SK-N-SH treated with all-trans-retinoic acid at 6 μM for 48 hours (cell line): Measurements from ENCODE around the gene ZNF329.

ENCODE experiments used
- ATAC-seq: fragments of 200-7000 bp; cut with Tn5 transposase; 3 replicates; pipeline ENCODE4 v1.9.1; 2020; ENCODE audit warnings: mild to moderate bottlenecking, moderate library complexity
- CSDC2 ChIP-seq: fragments of 250-450 bp; sonication (Bioruptor Pico); IDR thresholded peaks from 2 replicates; pipeline ENCODE4 v1.5.0; 2020; ENCODE audit warnings: mild to moderate bottlenecking, moderate library complexity
- ESRRG ChIP-seq: fragments of 250-450 bp; sonication (Bioruptor Pico); IDR thresholded peaks from 2 replicates; pipeline ENCODE4 v1.6.1; 2021; ENCODE audit warnings: mild to moderate bottlenecking
- GLIS3 ChIP-seq: fragments of 250-450 bp; sonication (Bioruptor Pico); IDR thresholded peaks from 2 replicates; pipeline ENCODE4 v1.5.0; 2020; ENCODE audit warnings: mild to moderate bottlenecking, moderate library complexity
- ISL1 ChIP-seq: fragments of 250-450 bp; sonication (Bioruptor Pico); IDR thresholded peaks from 2 replicates; pipeline ENCODE4 v2.1.2; 2022; ENCODE audit warnings: mild to moderate bottlenecking, moderate library complexity
- PATZ1 ChIP-seq: fragments of 250-450 bp; sonication (Bioruptor Pico); IDR thresholded peaks from 2 replicates; pipeline ENCODE4 v1.8.0; 2020; ENCODE audit warnings: mild to moderate bottlenecking, moderate library complexity, borderline replicate concordance
- POU6F1 ChIP-seq: fragments of 250-450 bp; sonication (Bioruptor Pico); IDR thresholded peaks from 2 replicates; pipeline ENCODE4 v1.8.0; 2021; ENCODE audit warnings: low read depth, mild to moderate bottlenecking, moderate library complexity, borderline replicate concordance
- PPARA ChIP-seq: fragments of 250-450 bp; sonication (Bioruptor Pico); IDR thresholded peaks from 2 replicates; pipeline ENCODE4 v1.5.0; 2020; ENCODE audit warnings: mild to moderate bottlenecking, borderline replicate concordance
- RARB ChIP-seq: fragments of 250-450 bp; sonication (Bioruptor Pico); IDR thresholded peaks from 2 replicates; pipeline ENCODE4 v1.8.0; 2021; ENCODE audit warnings: mild to moderate bottlenecking, moderate library complexity
- SNAI2 ChIP-seq: fragments of 250-450 bp; sonication (Bioruptor Pico); IDR thresholded peaks from 2 replicates; pipeline ENCODE4 v1.5.0; 2020; ENCODE audit warnings: mild to moderate bottlenecking, moderate library complexity
- TCF4 ChIP-seq: fragments of 250-450 bp; sonication (Bioruptor Pico); IDR thresholded peaks from 2 replicates; pipeline ENCODE4 v1.8.0; 2021; ENCODE audit warnings: mild to moderate bottlenecking, moderate library complexity, borderline replicate concordance
- TOX ChIP-seq: fragments of 250-450 bp; sonication (Bioruptor Pico); IDR thresholded peaks from 2 replicates; pipeline ENCODE4 v1.8.0; 2021; ENCODE audit warnings: mild to moderate bottlenecking, moderate library complexity, borderline replicate concordance
- ZC3H10 ChIP-seq: fragments of 250-450 bp; sonication (Bioruptor Pico); IDR thresholded peaks from 2 replicates; pipeline ENCODE4 v1.5.1; 2021; ENCODE audit warnings: mild to moderate bottlenecking, moderate library complexity
- ZFP3 ChIP-seq: fragments of 250-450 bp; sonication (Bioruptor Pico); IDR thresholded peaks from 2 replicates; pipeline ENCODE4 v1.5.0; 2020; ENCODE audit warnings: mild to moderate bottlenecking, moderate library complexity
- ZFP30 ChIP-seq: fragments of 450-650 bp; formaldehyde crosslinking; IDR thresholded peaks from 2 replicates; pipeline ENCODE4 v1.5.0; 2022; ENCODE audit warnings: mild to moderate bottlenecking, moderate library complexity
- ZNF565 ChIP-seq: fragments of 450-650 bp; formaldehyde crosslinking; conservative IDR thresholded peaks from 2 replicates; pipeline ENCODE4 v1.5.0; 2020; ENCODE audit warnings: low read depth, mild to moderate bottlenecking, moderate library complexity
- ZNF70 ChIP-seq: fragments of 450-650 bp; formaldehyde crosslinking; IDR thresholded peaks from 2 replicates; pipeline ENCODE4 v1.5.0; 2020; ENCODE audit warnings: mild to moderate bottlenecking, moderate library complexity
- TF ChIP-seq, protein P1 (sequence below): fragments of 250-450 bp; sonication (Bioruptor Pico); IDR thresholded peaks from 2 replicates; pipeline ENCODE4 v1.5.1; 2021; ENCODE audit warnings: mild to moderate bottlenecking, moderate library complexity
- TF ChIP-seq, protein P2 (sequence below): fragments of 250-450 bp; sonication (Bioruptor Pico); IDR thresholded peaks from 2 replicates; pipeline ENCODE4 v1.5.0; 2020; ENCODE audit warnings: mild to moderate bottlenecking, moderate library complexity
- TF ChIP-seq, protein P3 (sequence below): fragments of 250-450 bp; sonication (Bioruptor Pico); IDR thresholded peaks from 2 replicates; pipeline ENCODE4 v1.5.1; 2020; ENCODE audit warnings: low read depth, mild to moderate bottlenecking, moderate library complexity

The ZNF329 gene

GRCh38 chr19:58181902-58182576, 31.4 kb upstream of the ZNF329 start:
- ATAC-seq, result no peak
- TF ChIP-seq SNAI2 (CRISPR knock-in tag), result no peak
- no peak for TF ChIP-seq ISL1 (CRISPR knock-in tag)
- TF ChIP-seq, protein P1, sequence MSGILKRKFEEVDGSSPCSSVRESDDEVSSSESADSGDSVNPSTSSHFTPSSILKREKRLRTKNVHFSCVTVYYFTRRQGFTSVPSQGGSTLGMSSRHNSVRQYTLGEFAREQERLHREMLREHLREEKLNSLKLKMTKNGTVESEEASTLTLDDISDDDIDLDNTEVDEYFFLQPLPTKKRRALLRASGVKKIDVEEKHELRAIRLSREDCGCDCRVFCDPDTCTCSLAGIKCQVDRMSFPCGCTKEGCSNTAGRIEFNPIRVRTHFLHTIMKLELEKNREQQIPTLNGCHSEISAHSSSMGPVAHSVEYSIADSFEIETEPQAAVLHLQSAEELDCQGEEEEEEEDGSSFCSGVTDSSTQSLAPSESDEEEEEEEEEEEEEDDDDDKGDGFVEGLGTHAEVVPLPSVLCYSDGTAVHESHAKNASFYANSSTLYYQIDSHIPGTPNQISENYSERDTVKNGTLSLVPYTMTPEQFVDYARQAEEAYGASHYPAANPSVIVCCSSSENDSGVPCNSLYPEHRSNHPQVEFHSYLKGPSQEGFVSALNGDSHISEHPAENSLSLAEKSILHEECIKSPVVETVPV (CRISPR knock-in tag), result no peak
- no peak for TF ChIP-seq RARB
- TF ChIP-seq, protein P2, sequence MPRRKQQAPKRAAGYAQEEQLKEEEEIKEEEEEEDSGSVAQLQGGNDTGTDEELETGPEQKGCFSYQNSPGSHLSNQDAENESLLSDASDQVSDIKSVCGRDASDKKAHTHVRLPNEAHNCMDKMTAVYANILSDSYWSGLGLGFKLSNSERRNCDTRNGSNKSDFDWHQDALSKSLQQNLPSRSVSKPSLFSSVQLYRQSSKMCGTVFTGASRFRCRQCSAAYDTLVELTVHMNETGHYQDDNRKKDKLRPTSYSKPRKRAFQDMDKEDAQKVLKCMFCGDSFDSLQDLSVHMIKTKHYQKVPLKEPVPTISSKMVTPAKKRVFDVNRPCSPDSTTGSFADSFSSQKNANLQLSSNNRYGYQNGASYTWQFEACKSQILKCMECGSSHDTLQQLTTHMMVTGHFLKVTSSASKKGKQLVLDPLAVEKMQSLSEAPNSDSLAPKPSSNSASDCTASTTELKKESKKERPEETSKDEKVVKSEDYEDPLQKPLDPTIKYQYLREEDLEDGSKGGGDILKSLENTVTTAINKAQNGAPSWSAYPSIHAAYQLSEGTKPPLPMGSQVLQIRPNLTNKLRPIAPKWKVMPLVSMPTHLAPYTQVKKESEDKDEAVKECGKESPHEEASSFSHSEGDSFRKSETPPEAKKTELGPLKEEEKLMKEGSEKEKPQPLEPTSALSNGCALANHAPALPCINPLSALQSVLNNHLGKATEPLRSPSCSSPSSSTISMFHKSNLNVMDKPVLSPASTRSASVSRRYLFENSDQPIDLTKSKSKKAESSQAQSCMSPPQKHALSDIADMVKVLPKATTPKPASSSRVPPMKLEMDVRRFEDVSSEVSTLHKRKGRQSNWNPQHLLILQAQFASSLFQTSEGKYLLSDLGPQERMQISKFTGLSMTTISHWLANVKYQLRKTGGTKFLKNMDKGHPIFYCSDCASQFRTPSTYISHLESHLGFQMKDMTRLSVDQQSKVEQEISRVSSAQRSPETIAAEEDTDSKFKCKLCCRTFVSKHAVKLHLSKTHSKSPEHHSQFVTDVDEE (CRISPR knock-in tag), result no peak
- TF ChIP-seq, protein P3, sequence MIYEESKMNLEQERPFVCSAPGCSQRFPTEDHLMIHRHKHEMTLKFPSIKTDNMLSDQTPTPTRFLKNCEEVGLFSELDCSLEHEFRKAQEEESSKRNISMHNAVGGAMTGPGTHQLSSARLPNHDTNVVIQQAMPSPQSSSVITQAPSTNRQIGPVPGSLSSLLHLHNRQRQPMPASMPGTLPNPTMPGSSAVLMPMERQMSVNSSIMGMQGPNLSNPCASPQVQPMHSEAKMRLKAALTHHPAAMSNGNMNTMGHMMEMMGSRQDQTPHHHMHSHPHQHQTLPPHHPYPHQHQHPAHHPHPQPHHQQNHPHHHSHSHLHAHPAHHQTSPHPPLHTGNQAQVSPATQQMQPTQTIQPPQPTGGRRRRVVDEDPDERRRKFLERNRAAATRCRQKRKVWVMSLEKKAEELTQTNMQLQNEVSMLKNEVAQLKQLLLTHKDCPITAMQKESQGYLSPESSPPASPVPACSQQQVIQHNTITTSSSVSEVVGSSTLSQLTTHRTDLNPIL (CRISPR knock-in tag), result no peak
- no peak for TF ChIP-seq GLIS3 (CRISPR knock-in tag)
- TF ChIP-seq TOX (CRISPR knock-in tag), result no peak
- no peak for TF ChIP-seq PATZ1 (CRISPR knock-in tag)
- TF ChIP-seq PPARA (CRISPR knock-in tag), result no peak
- no peak for TF ChIP-seq TCF4 (CRISPR knock-in tag)
- TF ChIP-seq ZNF565 (CRISPR knock-in tag), result no peak
- no peak for TF ChIP-seq CSDC2
- no peak for TF ChIP-seq POU6F1 (CRISPR knock-in tag)
- no peak for TF ChIP-seq ZFP3 (CRISPR knock-in tag)

DNA sequence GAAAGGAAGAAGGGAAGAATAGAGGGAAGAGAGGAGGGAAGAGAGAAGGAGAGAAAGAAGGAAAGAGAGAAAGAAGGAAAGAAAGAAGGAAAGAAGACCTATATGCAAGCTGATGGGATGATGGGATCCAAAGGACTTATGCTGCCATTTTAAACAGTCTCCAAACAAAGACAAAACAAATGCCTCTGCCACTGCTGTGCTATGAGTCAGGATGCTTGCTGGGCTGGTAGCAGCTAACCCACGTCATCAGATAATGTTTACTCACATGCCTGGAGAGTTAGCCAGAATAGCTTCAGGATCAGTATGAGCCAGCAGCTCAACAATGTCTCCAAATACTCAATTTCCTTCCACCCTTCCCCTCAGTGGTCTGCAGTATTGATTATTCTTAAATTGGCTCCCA, 20.3 kb upstream of the ZNF329 start:
- no peak for ATAC-seq
- no peak for TF ChIP-seq ZC3H10 (CRISPR knock-in tag)
- TF ChIP-seq ZFP30 (CRISPR knock-in tag), result no peak
- no peak for TF ChIP-seq ESRRG (CRISPR knock-in tag)

- no peak for ATAC-seq
- TF ChIP-seq SNAI2 (CRISPR knock-in tag) (no peak), ZNF565 (CRISPR knock-in tag) (no peak), RARB (no peak), ESRRG (CRISPR knock-in tag) (no peak), ZNF70 (CRISPR knock-in tag) (no peak), POU6F1 (CRISPR knock-in tag) (no peak)
Observed at GRCh38 chr19:58166708-58167280, 16.2 kb upstream of the ZNF329 start.
